WTC11 (cell line): ENCODE results near the gene SLTM. TPM values are rescaled to one million over a fixed set of nuclear protein-coding genes. Genes with fewer than 3 reads are reported as not detected.

ENCODE experiments used
- ATAC-seq: fragments of 200-7000 bp; cut with Tn5 transposase; 2 replicates; pipeline ENCODE4 v1.10.0; 2021; ENCODE audit warnings: mild to moderate bottlenecking, moderate library complexity
- CTCF ChIA-PET: fragments of 300-600 bp; sonication (Branson Sonifier 250); formaldehyde crosslinking; loops from one replicate; lab custom pipeline; 2021; ENCODE audit warnings: antibody characterized with exemption; lab: Charles Lee
- POLR2A ChIA-PET: fragments of 350-600 bp; sonication (Branson Sonifier 250); formaldehyde crosslinking; loops from one replicate; lab custom pipeline; 2021; ENCODE audit warnings: antibody characterized with exemption; lab: Charles Lee
- DNase-seq: peaks from one replicate; pipeline ENCODE4 v3.0.0; 2021; ENCODE audit warnings: low spot score
- H3K27ac Mint-ChIP-seq: 2 replicates; pipeline ENCODE4 v1.8.0; 2021; ENCODE audit warnings: mixed read lengths
- H3K27me3 Mint-ChIP-seq: 2 replicates; pipeline ENCODE4 v1.8.0; 2021; ENCODE audit warnings: low read depth, mild to moderate bottlenecking, moderate library complexity, mixed read lengths
- H3K36me3 Mint-ChIP-seq: 2 replicates; pipeline ENCODE4 v1.8.0; 2021; ENCODE audit warnings: mixed read lengths
- H3K4me1 Mint-ChIP-seq: 2 replicates; pipeline ENCODE4 v1.8.0; 2022; ENCODE audit warnings: mixed read lengths
- H3K4me3 Mint-ChIP-seq: 2 replicates; pipeline ENCODE4 v1.8.0; 2021; ENCODE audit warnings: mild to moderate bottlenecking, moderate library complexity, mixed read lengths
- H3K9me3 Mint-ChIP-seq: 2 replicates; pipeline ENCODE4 v1.8.0; 2021; ENCODE audit warnings: mixed read lengths
- FOXK1 ChIP-seq: sonication (generic); formaldehyde crosslinking; IDR thresholded peaks from 2 replicates; pipeline ENCODE4 v1.8.0; 2022; ENCODE audit warnings: mild to moderate bottlenecking, moderate library complexity, missing genetic modification reagents
- GTF2I ChIP-seq: fragments of 250-450 bp; sonication (Bioruptor Pico); conservative IDR thresholded peaks from 2 replicates; pipeline ENCODE4 v1.4.0; 2021; ENCODE audit warnings: mild to moderate bottlenecking
- HMGA2 ChIP-seq: fragments of 250-450 bp; sonication (Bioruptor Pico); IDR thresholded peaks from 2 replicates; pipeline ENCODE4 v1.4.0; 2021; ENCODE audit warnings: mild to moderate bottlenecking, moderate library complexity
- JUN ChIP-seq: sonication (generic); formaldehyde crosslinking; IDR thresholded peaks from 2 replicates; pipeline ENCODE4 v1.8.0; 2023; ENCODE audit warnings: mild to moderate bottlenecking, missing genetic modification reagents
- KAT7 ChIP-seq: sonication (generic); formaldehyde crosslinking; IDR thresholded peaks from 2 replicates; pipeline ENCODE4 v1.8.1; 2023; ENCODE audit warnings: missing genetic modification reagents, mild to moderate bottlenecking, borderline replicate concordance
- NFE2L1 ChIP-seq: sonication (generic); formaldehyde crosslinking; IDR thresholded peaks from 2 replicates; pipeline ENCODE4 v1.8.1; 2023; ENCODE audit warnings: missing genetic modification reagents
- NFYB ChIP-seq: sonication (generic); formaldehyde crosslinking; conservative IDR thresholded peaks from 2 replicates; pipeline ENCODE4 v1.8.0; 2022; ENCODE audit warnings: low read depth, missing genetic modification reagents
- NR1H2 ChIP-seq: sonication (generic); formaldehyde crosslinking; IDR thresholded peaks from 2 replicates; pipeline ENCODE4 v1.9.0; 2021; ENCODE audit warnings: mild to moderate bottlenecking, moderate library complexity, missing genetic modification reagents
- NR2C2 ChIP-seq: sonication (generic); formaldehyde crosslinking; IDR thresholded peaks from 2 replicates; pipeline ENCODE4 v1.8.0; 2022; ENCODE audit warnings: mild to moderate bottlenecking, missing genetic modification reagents
- PRRX2 ChIP-seq: fragments of 250-450 bp; sonication (Bioruptor Pico); IDR thresholded peaks from 2 replicates; pipeline ENCODE4 v1.8.0; 2021; ENCODE audit warnings: mild to moderate bottlenecking
- ZNF121 ChIP-seq: sonication (generic); formaldehyde crosslinking; IDR thresholded peaks from 2 replicates; pipeline ENCODE4 v1.8.0; 2023; ENCODE audit warnings: missing genetic modification reagents
- total RNA-seq: library from RNA; stranded (reverse); gene quantifications from 3 replicates; pipeline ENCODE4 v1.2.3, GENCODE V29; 2021
- TF ChIP-seq, protein P1 (sequence below): sonication (generic); formaldehyde crosslinking; IDR thresholded peaks from 2 replicates; pipeline ENCODE4 v1.8.1; 2022; ENCODE audit warnings: mild to moderate bottlenecking, moderate library complexity, missing genetic modification reagents
- TF ChIP-seq, protein P2 (sequence below): sonication (generic); formaldehyde crosslinking; IDR thresholded peaks from 2 replicates; pipeline ENCODE4 v1.8.1; 2022; ENCODE audit warnings: low read depth, mild to moderate bottlenecking, moderate library complexity, missing genetic modification reagents, borderline replicate concordance
- TF ChIP-seq, protein P3 (sequence below): sonication (generic); formaldehyde crosslinking; IDR thresholded peaks from 2 replicates; pipeline ENCODE4 v1.8.0; 2022; ENCODE audit warnings: mild to moderate bottlenecking, missing genetic modification reagents
- TF ChIP-seq, protein P4 (sequence below): fragments of 250-450 bp; sonication (Bioruptor Pico); IDR thresholded peaks from 2 replicates; pipeline ENCODE4 v1.9.0; 2021; ENCODE audit warnings: mild to moderate bottlenecking
- TF ChIP-seq, protein P5 (sequence below): sonication (generic); formaldehyde crosslinking; IDR thresholded peaks from 2 replicates; pipeline ENCODE4 v1.8.0; 2023; ENCODE audit warnings: missing genetic modification reagents, mild to moderate bottlenecking, borderline replicate concordance
- TF ChIP-seq, protein P6 (sequence below): sonication (generic); formaldehyde crosslinking; IDR thresholded peaks from 2 replicates; pipeline ENCODE4 v1.8.1; 2023; ENCODE audit warnings: mild to moderate bottlenecking, moderate library complexity, missing genetic modification reagents
- TF ChIP-seq, protein P7 (sequence below): fragments of 250-450 bp; sonication (Bioruptor Pico); IDR thresholded peaks from 2 replicates; pipeline ENCODE4 v1.9.0; 2021; ENCODE audit warnings: mild to moderate bottlenecking, borderline replicate concordance
- TF ChIP-seq, protein P8 (sequence below): fragments of 250-450 bp; sonication (Bioruptor Pico); IDR thresholded peaks from 2 replicates; pipeline ENCODE4 v1.8.0; 2021; ENCODE audit warnings: mild to moderate bottlenecking

Gene SLTM
- total RNA-seq, 1 experiment from 2014 or later: 126 TPM

DNA sequence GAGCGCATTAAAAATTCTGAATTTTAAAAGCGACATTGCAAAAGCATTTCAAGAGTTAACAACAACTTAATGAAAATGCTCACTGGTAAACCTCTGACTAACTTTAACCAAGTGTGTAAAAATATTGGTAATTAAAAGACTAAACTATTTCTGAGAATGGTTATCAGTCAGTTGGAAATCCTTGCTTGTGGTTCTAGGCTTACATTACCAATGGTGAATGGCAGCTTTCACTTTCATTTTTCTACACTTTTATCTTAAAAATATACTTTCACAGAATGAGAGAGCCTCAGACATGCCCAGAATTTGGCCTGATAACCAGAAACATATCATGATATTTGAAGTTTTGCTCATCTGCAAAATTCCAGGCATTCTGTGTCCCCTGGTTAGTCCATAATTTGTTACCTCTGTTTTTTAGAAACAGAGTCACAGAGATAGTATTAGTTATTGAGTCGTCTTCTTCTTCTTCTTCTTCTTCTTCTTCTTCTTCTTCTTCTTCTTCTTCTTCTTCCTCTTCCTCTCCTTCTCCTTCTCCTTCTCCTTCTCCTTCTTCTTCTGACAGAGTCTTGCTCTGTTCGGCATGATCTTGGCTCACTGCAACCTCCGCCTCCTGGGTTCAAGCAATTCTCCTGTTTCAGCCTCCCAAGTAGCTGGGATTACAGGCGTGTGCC lies 48.5 kb upstream of the SLTM start (continued):
- TF ChIP-seq FOXK1: no peak

DNA sequence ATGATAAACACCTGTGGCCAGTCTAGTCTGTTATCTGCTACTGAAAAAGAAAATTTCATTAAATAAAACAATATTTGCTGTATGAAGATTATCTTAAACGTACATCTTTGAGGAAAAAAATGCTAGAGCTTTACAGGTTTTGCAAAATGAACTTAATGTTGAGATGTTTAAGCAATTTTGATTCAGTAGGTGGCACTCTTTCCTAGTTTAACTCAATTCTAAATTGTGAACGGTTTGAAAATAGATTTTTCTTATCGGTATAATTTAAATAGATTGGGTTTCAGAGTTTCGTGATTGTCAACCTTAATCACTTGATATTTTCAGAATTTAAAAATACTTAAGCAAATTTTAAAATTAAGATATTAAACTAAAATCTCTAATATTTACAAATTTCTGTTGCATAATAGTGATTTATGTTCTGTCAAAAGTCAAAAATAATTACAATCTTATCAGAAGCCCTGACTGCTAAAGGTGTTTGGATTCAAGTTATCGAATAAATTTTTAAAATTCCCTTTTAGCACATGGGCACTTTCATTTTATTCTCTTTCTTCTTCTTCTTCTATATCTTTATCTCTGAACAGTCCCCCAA lies 47.0 kb upstream of the SLTM start:
- peaks cover 5% of the 10 kb centered on the region for H3K4me1 Mint-ChIP-seq
- POLR2A ChIA-PET: no interaction called here
- no peak overlapping the region for H3K4me3 Mint-ChIP-seq
- H3K27ac Mint-ChIP-seq: no peak overlapping the region
- CTCF ChIA-PET: interaction anchor here (0.6 to 1.4 kb wide), 10 partner anchors 58 to 549 kb away, joined by 3 to 4 read pairs (median 3); partner anchors contain the start of gene CCNB2
- no peaks in the 10 kb centered on the region for H3K9me3 Mint-ChIP-seq
- no peak for TF ChIP-seq NFYB (CRISPR knock-in tag)
- TF ChIP-seq, protein P1, sequence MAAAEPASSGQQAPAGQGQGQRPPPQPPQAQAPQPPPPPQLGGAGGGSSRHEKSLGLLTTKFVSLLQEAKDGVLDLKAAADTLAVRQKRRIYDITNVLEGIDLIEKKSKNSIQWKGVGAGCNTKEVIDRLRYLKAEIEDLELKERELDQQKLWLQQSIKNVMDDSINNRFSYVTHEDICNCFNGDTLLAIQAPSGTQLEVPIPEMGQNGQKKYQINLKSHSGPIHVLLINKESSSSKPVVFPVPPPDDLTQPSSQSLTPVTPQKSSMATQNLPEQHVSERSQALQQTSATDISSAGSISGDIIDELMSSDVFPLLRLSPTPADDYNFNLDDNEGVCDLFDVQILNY (CRISPR knock-in tag): no peak
- TF ChIP-seq, protein P2, sequence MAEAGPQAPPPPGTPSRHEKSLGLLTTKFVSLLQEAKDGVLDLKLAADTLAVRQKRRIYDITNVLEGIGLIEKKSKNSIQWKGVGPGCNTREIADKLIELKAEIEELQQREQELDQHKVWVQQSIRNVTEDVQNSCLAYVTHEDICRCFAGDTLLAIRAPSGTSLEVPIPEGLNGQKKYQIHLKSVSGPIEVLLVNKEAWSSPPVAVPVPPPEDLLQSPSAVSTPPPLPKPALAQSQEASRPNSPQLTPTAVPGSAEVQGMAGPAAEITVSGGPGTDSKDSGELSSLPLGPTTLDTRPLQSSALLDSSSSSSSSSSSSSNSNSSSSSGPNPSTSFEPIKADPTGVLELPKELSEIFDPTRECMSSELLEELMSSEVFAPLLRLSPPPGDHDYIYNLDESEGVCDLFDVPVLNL (CRISPR knock-in tag): no peak
- TF ChIP-seq NR2C2 (CRISPR knock-in tag): no peak
- TF ChIP-seq, protein P3, sequence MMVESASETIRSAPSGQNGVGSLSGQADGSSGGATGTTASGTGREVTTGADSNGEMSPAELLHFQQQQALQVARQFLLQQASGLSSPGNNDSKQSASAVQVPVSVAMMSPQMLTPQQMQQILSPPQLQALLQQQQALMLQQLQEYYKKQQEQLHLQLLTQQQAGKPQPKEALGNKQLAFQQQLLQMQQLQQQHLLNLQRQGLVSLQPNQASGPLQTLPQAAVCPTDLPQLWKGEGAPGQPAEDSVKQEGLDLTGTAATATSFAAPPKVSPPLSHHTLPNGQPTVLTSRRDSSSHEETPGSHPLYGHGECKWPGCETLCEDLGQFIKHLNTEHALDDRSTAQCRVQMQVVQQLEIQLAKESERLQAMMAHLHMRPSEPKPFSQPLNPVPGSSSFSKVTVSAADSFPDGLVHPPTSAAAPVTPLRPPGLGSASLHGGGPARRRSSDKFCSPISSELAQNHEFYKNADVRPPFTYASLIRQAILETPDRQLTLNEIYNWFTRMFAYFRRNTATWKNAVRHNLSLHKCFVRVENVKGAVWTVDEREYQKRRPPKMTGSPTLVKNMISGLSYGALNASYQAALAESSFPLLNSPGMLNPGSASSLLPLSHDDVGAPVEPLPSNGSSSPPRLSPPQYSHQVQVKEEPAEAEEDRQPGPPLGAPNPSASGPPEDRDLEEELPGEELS (CRISPR knock-in tag): no peak
- no peak for TF ChIP-seq ZNF121
- no peak for TF ChIP-seq JUN
- TF ChIP-seq, protein P4, sequence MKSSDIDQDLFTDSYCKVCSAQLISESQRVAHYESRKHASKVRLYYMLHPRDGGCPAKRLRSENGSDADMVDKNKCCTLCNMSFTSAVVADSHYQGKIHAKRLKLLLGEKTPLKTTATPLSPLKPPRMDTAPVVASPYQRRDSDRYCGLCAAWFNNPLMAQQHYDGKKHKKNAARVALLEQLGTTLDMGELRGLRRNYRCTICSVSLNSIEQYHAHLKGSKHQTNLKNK (CRISPR knock-in tag): no peak
- TF ChIP-seq, protein P5, sequence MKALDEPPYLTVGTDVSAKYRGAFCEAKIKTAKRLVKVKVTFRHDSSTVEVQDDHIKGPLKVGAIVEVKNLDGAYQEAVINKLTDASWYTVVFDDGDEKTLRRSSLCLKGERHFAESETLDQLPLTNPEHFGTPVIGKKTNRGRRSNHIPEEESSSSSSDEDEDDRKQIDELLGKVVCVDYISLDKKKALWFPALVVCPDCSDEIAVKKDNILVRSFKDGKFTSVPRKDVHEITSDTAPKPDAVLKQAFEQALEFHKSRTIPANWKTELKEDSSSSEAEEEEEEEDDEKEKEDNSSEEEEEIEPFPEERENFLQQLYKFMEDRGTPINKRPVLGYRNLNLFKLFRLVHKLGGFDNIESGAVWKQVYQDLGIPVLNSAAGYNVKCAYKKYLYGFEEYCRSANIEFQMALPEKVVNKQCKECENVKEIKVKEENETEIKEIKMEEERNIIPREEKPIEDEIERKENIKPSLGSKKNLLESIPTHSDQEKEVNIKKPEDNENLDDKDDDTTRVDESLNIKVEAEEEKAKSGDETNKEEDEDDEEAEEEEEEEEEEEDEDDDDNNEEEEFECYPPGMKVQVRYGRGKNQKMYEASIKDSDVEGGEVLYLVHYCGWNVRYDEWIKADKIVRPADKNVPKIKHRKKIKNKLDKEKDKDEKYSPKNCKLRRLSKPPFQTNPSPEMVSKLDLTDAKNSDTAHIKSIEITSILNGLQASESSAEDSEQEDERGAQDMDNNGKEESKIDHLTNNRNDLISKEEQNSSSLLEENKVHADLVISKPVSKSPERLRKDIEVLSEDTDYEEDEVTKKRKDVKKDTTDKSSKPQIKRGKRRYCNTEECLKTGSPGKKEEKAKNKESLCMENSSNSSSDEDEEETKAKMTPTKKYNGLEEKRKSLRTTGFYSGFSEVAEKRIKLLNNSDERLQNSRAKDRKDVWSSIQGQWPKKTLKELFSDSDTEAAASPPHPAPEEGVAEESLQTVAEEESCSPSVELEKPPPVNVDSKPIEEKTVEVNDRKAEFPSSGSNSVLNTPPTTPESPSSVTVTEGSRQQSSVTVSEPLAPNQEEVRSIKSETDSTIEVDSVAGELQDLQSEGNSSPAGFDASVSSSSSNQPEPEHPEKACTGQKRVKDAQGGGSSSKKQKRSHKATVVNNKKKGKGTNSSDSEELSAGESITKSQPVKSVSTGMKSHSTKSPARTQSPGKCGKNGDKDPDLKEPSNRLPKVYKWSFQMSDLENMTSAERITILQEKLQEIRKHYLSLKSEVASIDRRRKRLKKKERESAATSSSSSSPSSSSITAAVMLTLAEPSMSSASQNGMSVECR (CRISPR knock-in tag): no peak
- TF ChIP-seq, protein P6, sequence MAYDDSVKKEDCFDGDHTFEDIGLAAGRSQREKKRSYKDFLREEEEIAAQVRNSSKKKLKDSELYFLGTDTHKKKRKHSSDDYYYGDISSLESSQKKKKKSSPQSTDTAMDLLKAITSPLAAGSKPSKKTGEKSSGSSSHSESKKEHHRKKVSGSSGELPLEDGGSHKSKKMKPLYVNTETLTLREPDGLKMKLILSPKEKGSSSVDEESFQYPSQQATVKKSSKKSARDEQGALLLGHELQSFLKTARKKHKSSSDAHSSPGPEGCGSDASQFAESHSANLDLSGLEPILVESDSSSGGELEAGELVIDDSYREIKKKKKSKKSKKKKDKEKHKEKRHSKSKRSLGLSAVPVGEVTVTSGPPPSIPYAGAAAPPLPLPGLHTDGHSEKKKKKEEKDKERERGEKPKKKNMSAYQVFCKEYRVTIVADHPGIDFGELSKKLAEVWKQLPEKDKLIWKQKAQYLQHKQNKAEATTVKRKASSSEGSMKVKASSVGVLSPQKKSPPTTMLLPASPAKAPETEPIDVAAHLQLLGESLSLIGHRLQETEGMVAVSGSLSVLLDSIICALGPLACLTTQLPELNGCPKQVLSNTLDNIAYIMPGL (CRISPR knock-in tag): no peak
- TF ChIP-seq, protein P7, sequence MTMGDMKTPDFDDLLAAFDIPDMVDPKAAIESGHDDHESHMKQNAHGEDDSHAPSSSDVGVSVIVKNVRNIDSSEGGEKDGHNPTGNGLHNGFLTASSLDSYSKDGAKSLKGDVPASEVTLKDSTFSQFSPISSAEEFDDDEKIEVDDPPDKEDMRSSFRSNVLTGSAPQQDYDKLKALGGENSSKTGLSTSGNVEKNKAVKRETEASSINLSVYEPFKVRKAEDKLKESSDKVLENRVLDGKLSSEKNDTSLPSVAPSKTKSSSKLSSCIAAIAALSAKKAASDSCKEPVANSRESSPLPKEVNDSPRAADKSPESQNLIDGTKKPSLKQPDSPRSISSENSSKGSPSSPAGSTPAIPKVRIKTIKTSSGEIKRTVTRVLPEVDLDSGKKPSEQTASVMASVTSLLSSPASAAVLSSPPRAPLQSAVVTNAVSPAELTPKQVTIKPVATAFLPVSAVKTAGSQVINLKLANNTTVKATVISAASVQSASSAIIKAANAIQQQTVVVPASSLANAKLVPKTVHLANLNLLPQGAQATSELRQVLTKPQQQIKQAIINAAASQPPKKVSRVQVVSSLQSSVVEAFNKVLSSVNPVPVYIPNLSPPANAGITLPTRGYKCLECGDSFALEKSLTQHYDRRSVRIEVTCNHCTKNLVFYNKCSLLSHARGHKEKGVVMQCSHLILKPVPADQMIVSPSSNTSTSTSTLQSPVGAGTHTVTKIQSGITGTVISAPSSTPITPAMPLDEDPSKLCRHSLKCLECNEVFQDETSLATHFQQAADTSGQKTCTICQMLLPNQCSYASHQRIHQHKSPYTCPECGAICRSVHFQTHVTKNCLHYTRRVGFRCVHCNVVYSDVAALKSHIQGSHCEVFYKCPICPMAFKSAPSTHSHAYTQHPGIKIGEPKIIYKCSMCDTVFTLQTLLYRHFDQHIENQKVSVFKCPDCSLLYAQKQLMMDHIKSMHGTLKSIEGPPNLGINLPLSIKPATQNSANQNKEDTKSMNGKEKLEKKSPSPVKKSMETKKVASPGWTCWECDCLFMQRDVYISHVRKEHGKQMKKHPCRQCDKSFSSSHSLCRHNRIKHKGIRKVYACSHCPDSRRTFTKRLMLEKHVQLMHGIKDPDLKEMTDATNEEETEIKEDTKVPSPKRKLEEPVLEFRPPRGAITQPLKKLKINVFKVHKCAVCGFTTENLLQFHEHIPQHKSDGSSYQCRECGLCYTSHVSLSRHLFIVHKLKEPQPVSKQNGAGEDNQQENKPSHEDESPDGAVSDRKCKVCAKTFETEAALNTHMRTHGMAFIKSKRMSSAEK: no peak
- no peak for TF ChIP-seq NR1H2 (CRISPR knock-in tag)
- no peak for TF ChIP-seq NFE2L1
- no peak for TF ChIP-seq PRRX2
- TF ChIP-seq HMGA2 (CRISPR knock-in tag): no peak
- no peak for TF ChIP-seq KAT7
- TF ChIP-seq, protein P8, sequence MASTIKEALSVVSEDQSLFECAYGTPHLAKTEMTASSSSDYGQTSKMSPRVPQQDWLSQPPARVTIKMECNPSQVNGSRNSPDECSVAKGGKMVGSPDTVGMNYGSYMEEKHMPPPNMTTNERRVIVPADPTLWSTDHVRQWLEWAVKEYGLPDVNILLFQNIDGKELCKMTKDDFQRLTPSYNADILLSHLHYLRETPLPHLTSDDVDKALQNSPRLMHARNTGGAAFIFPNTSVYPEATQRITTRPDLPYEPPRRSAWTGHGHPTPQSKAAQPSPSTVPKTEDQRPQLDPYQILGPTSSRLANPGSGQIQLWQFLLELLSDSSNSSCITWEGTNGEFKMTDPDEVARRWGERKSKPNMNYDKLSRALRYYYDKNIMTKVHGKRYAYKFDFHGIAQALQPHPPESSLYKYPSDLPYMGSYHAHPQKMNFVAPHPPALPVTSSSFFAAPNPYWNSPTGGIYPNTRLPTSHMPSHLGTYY (CRISPR knock-in tag): no peak
- TF ChIP-seq GTF2I (CRISPR knock-in tag): no peak
- TF ChIP-seq, all 79 proteins: peak for 0
- Mint-ChIP-seq H3K36me3 (no peaks in the 10 kb centered on the region), H3K27me3 (no peaks in the 10 kb centered on the region; the same call in 1 of the 2 replicates)
- ATAC-seq (no peak), DNase-seq (no peak)
